Keratinocyte (primary cell): Measurements from ENCODE around the gene KLRF2. TPM values are rescaled to one million over a fixed set of nuclear protein-coding genes. Genes with fewer than 3 reads are reported as not detected.

Experiments
- DNase-seq: peaks from one replicate; pipeline ENCODE4 v3.0.0-alpha.2; 2011; ENCODE audit warnings: low read depth, missing footprints, low spot score
- FAIRE-seq: peaks from 2 replicates; lab custom pipeline; 2011; peaks lifted over from hg19 to GRCh38; lab: Jason Lieb, UNC
- H2AFZ ChIP-seq: 2 replicates; pipeline ENCODE4 v1.6.0; 2012; ENCODE audit warnings: low read length, control low read depth, inconsistent platforms; ENCODE audit not compliant: control insufficient read depth
- H3K27ac ChIP-seq: 2 replicates; pipeline ENCODE4 v1.5.1; 2011; ENCODE audit warnings: low read length; ENCODE audit not compliant: control insufficient read depth, insufficient read depth
- H3K27me3 ChIP-seq: 3 replicates; pipeline ENCODE4 v1.6.0; 2011; ENCODE audit warnings: low read length; ENCODE audit not compliant: control insufficient read depth, insufficient read depth; ENCODE audit errors: extremely low read depth
- H3K36me3 ChIP-seq, 2 experiments: 2 replicates in 1 of 2; 3 replicates in 1 of 2; pipeline ENCODE4 v1.5.1; 2011; ENCODE audit warnings: low read length in 2 of 2, mild to moderate bottlenecking in 1 of 2; ENCODE audit not compliant: control insufficient read depth in 2 of 2, insufficient read depth in 2 of 2; ENCODE audit errors: extremely low read depth in 1 of 2
- H3K4me1 ChIP-seq: 3 replicates; pipeline ENCODE4 v1.5.1; 2011; ENCODE audit warnings: low read length; ENCODE audit not compliant: control insufficient read depth, insufficient read depth; ENCODE audit errors: extremely low read depth
- H3K4me2 ChIP-seq: 3 replicates; pipeline ENCODE4 v1.6.0; 2011; ENCODE audit warnings: low read depth, low read length; ENCODE audit not compliant: control insufficient read depth, insufficient read depth; ENCODE audit errors: extremely low read depth
- H3K4me3 ChIP-seq, 3 experiments: fragments of 200-600 bp in 1 of 3; sonication (generic) in 1 of 3; 2 replicates in 2 of 3; 3 replicates in 1 of 3; pipeline ENCODE4 v1.5.1; 2011 to 2016; ENCODE audit warnings: low read length in 3 of 3, mild to moderate bottlenecking in 3 of 3, control low read depth in 2 of 3, inconsistent platforms in 1 of 3, low read depth in 1 of 3, mixed read lengths in 1 of 3, mixed run types in 1 of 3, moderate library complexity in 1 of 3; ENCODE audit not compliant: control insufficient read depth in 2 of 3, insufficient read depth in 2 of 3; ENCODE audit errors: extremely low read depth in 1 of 3
- H3K79me2 ChIP-seq: 2 replicates; pipeline ENCODE4 v1.6.0; 2012; ENCODE audit warnings: low read length; ENCODE audit not compliant: control insufficient read depth, insufficient read depth
- H3K9ac ChIP-seq: 3 replicates; pipeline ENCODE4 v1.6.0; 2011; ENCODE audit warnings: low read length; ENCODE audit not compliant: control insufficient read depth, insufficient read depth; ENCODE audit errors: extremely low read depth
- H3K9me1 ChIP-seq: 3 replicates; pipeline ENCODE4 v1.6.0; 2011; ENCODE audit warnings: low read length; ENCODE audit not compliant: control insufficient read depth, insufficient read depth; ENCODE audit errors: extremely low read depth
- H3K9me3 ChIP-seq: 2 replicates; pipeline ENCODE4 v1.5.1; 2012; ENCODE audit warnings: low read depth, low read length; ENCODE audit not compliant: control insufficient read depth
- H4K20me1 ChIP-seq: 3 replicates; pipeline ENCODE4 v1.6.0; 2011; ENCODE audit warnings: low read length; ENCODE audit not compliant: control insufficient read depth, insufficient read depth; ENCODE audit errors: extremely low read depth
- EZH2 ChIP-seq: IDR thresholded peaks from one replicate; pipeline ENCODE4 v1.6.1; 2012; ENCODE audit warnings: inconsistent platforms, mild to moderate bottlenecking, low read length, moderate library complexity
- dilution Hi-C: fragments of 300-500 bp; cut with MboI; formaldehyde crosslinking; loops from one replicate; pipeline ENCODE4 v1.7.0; 2020; ENCODE audit warnings: low sequenced_read_pairs; ENCODE audit not compliant: extremely low pct_ligation_motif_present
- polyA minus RNA-seq, 3 experiments: library from RNA; depleted of rRNA, polyadenylated mRNA; stranded (reverse); fragments of >200 nt; gene quantifications; 1 replicate in 1 of 3; 2 replicates in 1 of 3; 3 replicates in 1 of 3; pipeline ENCODE4 v1.2.3, GENCODE V29; 2011
- polyA plus RNA-seq, 5 experiments: library from polyadenylated mRNA; depleted of rRNA in 3 of 5; stranded (reverse) in 3 of 5; stranded (forward) in 1 of 5; unstranded in 1 of 5; fragments of >200 nt; gene quantifications; 1 replicate in 1 of 5; 2 replicates in 3 of 5; 3 replicates in 1 of 5; pipeline versions ENCODE4 v1.2.1 to v1.2.3, GENCODE V29; 2011 to 2012; ENCODE audit warnings: missing spikeins in 2 of 5, low read depth in 1 of 5, low replicate concordance in 1 of 5
- TF ChIP-seq, protein P1 (sequence below), 3 experiments: IDR thresholded peaks in 1 of 3; conservative IDR thresholded peaks in 1 of 3; optimal IDR thresholded peaks in 1 of 3; 2 replicates in 2 of 3; 3 replicates in 1 of 3; pipeline versions ENCODE3 to v1.5.1; 2011; ENCODE audit warnings: low read length in 3 of 3, mild to moderate bottlenecking in 3 of 3, moderate library complexity in 2 of 3, control low read depth in 1 of 3, inconsistent platforms in 1 of 3; ENCODE audit not compliant: insufficient read depth in 2 of 3; ENCODE audit errors: extremely low read depth in 1 of 3

Gene KLRF2, protein sequence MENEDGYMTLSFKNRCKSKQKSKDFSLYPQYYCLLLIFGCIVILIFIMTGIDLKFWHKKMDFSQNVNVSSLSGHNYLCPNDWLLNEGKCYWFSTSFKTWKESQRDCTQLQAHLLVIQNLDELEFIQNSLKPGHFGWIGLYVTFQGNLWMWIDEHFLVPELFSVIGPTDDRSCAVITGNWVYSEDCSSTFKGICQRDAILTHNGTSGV
- polyA plus RNA-seq (not detected in 3 replicates), polyA minus RNA-seq (not detected in 3 replicates)
- polyA plus RNA-seq (2011; ENCODE audit: low read depth) = not detected
- polyA plus RNA-seq (2011; cell fraction: cytosol; rRNA removed) = not detected in 2 replicates
- polyA plus RNA-seq (2011; cell fraction: nucleus; rRNA removed) = not detected in 2 replicates
- not detected in 2 replicates for polyA plus RNA-seq (2012; ENCODE audit: low replicate concordance)
- polyA minus RNA-seq (2011; cell fraction: cytosol; rRNA and poly(A)+ RNA removed) = not detected
- polyA minus RNA-seq (2011; cell fraction: nucleus; rRNA and poly(A)+ RNA removed) = not detected in 2 replicates

DNA sequence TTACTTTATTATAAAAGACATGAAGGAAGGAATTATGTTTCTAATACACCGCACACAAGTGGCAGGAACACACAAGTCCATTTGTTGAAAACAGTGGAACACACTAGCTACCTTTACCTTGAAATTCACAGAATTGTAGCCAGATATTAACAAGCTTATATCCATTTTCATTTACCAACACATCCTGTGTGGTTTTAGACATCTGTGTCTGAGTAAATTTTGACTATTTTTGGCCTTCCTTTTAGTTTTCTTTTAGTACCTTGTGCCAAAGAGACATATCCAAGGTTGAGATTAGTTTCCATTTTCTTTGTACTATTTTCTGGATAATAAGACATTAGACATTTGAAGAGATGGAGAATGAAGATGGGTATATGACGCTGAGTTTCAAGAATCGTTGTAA is at the start of gene KLRF2:
Gene KLRF2, plus strand, starts transcription at position 244 of the 400 bp plus-strand sequence. Its CDS starts 107 bp downstream, at position 351.
- no peaks in the 10 kb centered on the region for H3K27me3 ChIP-seq
- H3K36me3 ChIP-seq = no peaks in the 10 kb centered on the region
- no peak for TF ChIP-seq EZH2
- TF ChIP-seq, protein P1, sequence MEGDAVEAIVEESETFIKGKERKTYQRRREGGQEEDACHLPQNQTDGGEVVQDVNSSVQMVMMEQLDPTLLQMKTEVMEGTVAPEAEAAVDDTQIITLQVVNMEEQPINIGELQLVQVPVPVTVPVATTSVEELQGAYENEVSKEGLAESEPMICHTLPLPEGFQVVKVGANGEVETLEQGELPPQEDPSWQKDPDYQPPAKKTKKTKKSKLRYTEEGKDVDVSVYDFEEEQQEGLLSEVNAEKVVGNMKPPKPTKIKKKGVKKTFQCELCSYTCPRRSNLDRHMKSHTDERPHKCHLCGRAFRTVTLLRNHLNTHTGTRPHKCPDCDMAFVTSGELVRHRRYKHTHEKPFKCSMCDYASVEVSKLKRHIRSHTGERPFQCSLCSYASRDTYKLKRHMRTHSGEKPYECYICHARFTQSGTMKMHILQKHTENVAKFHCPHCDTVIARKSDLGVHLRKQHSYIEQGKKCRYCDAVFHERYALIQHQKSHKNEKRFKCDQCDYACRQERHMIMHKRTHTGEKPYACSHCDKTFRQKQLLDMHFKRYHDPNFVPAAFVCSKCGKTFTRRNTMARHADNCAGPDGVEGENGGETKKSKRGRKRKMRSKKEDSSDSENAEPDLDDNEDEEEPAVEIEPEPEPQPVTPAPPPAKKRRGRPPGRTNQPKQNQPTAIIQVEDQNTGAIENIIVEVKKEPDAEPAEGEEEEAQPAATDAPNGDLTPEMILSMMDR (optimal IDR thresholded peaks at IDR 0.05 in 1 of 3, IDR thresholded peaks at IDR 0.05 in 1 of 3, conservative IDR thresholded peaks at IDR 0.05 in 1 of 3; ENCODE audit: extremely low read depth in 1 of 3, insufficient read depth in 2 of 3, low read length in 3 of 3) = no peak
- no peaks in the 10 kb centered on the region for H3K79me2 ChIP-seq
- no peaks in the 10 kb centered on the region for H4K20me1 ChIP-seq
- no peaks in the 10 kb centered on the region for H3K9me1 ChIP-seq
- H3K27ac ChIP-seq = no peak within 1 kb of the TSS
- dilution Hi-C loops = no loop called here
- no peak within 1 kb of the TSS for H2AFZ ChIP-seq
- peaks cover 11% of the 10 kb centered on the region for H3K4me1 ChIP-seq
- no peak within 1 kb of the TSS for H3K4me3 ChIP-seq
- DNase-seq (no peak), FAIRE-seq (no peak)
- no peak within 1 kb of the TSS for H3K9ac ChIP-seq
- no peaks in the 10 kb centered on the region for H3K9me3 ChIP-seq
- no peak within 1 kb of the TSS for H3K4me2 ChIP-seq

- Histone ChIP-seq H3K9me1 (no peaks in the 10 kb centered on the region), H3K4me3 (no peak overlapping the region), H3K27me3 (no peaks in the 10 kb centered on the region), H3K27ac (no peak overlapping the region), H3K4me2 (no peak overlapping the region), H2AFZ (no peak overlapping the region), H3K79me2 (no peaks in the 10 kb centered on the region), H3K4me1 (no peaks in the 10 kb centered on the region), H3K9me3 (no peaks in the 10 kb centered on the region), H3K9ac (no peak overlapping the region), H3K36me3 (no peaks in the 10 kb centered on the region), H4K20me1 (no peaks in the 10 kb centered on the region)
- no peak for TF ChIP-seq EZH2
- TF ChIP-seq, protein P1 (optimal IDR thresholded peaks at IDR 0.05 in 1 of 3, IDR thresholded peaks at IDR 0.05 in 1 of 3, conservative IDR thresholded peaks at IDR 0.05 in 1 of 3; ENCODE audit: extremely low read depth in 1 of 3, insufficient read depth in 2 of 3, low read length in 3 of 3) = no peak
- dilution Hi-C loops = no loop called here
- FAIRE-seq (no peak), DNase-seq (no peak)
Observed at GRCh38 chr12:9831720-9832119, 49.6 kb upstream of the KLRF2 start.
